HG03439 (cell line): ENCODE results near the gene OPRD1.
"Not testable (repeated sequence)": the region's sequence is repeated elsewhere in the genome, so short reads cannot be mapped to it uniquely, and the experiment has no call there.

Experiments used
- ATAC-seq: cut with Tn5 transposase; IDR thresholded peaks from one replicate; pipeline ENCODE4 v1.9.1; 2021; ENCODE audit warnings: mild to moderate bottlenecking, moderate library complexity; ENCODE audit not compliant: unreplicated experiment

OPRD1 gene

DNA sequence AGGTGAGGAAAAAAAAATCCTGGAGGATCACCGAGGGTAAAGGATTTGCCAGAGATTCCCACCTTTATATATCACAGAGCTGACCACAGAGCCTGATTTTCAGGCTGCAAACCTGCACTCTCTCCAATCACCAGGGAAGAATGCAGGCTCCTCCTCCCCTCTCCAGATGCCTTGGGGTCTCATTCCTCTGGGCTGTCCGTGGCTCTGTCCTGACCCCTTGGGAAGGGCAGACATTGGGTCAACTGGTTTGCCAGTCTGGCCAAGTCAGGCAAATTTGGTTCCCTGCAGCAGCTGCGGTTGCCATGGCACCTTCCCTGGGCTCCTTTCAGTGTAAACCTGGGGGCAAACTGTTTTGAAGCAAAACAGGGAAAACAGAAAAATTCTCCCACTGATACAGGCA lies 11.6 kb upstream of the OPRD1 start:
- ATAC-seq = no peak

GRCh38 chr1:28801461-28801860 lies 10.5 kb upstream of the OPRD1 start:
- ATAC-seq = no peak

DNA sequence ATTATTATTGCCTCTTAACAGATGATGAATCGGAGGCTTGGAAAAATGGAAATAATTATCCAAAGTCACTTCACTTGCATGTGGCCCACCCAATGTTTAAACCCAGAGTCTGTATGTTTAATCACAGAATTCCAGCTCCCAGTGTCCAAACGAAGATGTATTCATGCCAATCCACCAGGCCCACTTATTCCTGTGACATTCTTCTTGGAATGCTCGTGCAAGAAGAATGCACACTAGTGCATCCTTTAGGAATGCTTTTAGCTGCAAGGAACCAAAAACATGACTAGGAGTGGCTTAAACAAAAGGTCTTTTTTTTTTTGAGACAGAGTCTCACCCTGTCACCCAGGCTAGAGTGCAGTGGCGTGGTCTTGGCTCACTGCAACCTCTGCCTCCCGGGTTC lies 8.9 kb upstream of the OPRD1 start:
- no peak for ATAC-seq

DNA sequence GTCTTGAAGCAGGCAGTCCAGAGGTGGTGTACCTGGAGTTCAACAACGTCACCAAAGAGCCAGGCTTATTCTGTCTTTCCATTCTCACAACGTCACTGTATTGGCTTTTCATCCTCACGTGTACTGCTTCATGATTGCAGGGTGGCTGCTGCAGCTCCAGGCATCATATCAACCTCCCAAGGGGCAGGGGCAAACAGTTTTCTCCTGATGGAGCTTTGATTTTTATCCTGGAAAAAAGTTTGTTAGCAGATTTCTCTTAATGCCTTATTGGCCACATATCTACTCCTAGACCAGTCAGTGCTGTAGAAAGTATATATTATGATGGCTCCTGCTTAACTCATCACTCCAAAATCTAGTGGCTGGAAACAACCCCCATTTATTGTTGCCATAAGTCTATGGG lies 8.3 kb upstream of the OPRD1 start:
- no peak for ATAC-seq

- no peak for ATAC-seq
Observed at GRCh38 chr1:28804071-28804470, 7.9 kb upstream of the OPRD1 start.

GRCh38 chr1:28807046-28807445 lies 4.9 kb upstream of the OPRD1 start:
- ATAC-seq = no peak

DNA sequence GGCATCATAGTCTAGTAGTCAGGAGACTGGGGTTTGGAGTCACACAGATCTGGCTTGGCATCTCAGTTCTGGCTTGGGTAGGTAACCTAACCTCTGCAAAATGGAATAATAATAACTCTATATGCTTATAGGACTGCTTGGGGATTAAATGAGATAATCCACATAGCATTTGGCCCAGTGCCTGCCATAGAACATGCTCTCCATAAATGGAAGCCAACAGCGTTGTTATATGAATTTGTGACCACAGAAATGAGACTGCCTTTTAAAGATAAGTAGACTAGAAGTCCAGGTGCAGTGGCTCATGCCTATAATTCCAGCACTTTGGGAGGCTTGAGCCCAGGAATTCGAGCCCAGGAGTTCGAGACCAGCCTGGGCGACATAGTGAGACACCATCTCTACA lies 4.0 kb upstream of the OPRD1 start:
- no peak for ATAC-seq

- no peak for ATAC-seq
Observed at GRCh38 chr1:28811369-28811765, 603 bp upstream of the OPRD1 start.

DNA sequence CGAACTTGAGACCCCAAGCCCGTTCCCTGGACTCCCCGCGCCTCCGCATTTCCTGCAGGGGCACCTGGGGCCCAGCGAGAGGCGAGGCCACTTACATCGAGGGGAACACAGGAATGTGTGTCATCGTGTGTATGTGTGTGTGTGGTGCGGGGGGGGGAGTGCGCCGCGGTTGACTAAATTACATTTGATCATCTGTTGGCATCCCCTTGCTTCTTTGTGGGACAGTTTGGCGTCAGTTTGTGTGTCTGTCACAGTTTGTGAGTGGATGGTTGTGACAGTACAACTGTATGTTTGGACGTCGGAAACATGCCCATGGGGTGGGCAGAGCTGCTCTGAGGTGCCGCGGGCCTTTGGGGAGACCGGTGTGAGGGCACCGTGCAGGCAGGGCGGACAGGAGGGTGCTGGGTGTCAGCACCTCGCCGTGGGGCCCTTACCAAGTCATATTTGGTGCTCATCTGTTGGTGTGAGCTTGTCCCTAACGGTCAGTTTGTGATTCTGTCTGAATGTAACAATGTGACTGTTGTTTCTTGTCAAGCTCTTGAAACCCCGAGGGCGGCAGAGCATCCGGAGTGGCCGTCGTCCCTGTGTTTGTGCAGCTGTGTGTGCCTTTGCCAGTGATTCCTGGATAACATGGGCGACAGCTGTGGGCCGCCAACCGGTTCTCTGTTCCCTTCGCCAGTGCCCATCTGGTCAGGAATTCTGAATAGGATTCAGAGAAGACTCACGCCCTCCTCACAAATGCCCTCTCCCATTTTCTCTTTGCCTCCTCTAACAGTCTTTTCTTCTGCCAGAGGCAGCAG lies 899 bp downstream of the OPRD1 start:
- ATAC-seq = no peak

- no peak for ATAC-seq
Observed at GRCh38 chr1:28813931-28814465, 2.0 kb downstream of the OPRD1 start.

- no peak for ATAC-seq
Observed at GRCh38 chr1:28815533-28816185, 3.7 kb downstream of the OPRD1 start.

GRCh38 chr1:28817133-28817532 lies 5.2 kb downstream of the OPRD1 start:
- ATAC-seq = no peak

DNA sequence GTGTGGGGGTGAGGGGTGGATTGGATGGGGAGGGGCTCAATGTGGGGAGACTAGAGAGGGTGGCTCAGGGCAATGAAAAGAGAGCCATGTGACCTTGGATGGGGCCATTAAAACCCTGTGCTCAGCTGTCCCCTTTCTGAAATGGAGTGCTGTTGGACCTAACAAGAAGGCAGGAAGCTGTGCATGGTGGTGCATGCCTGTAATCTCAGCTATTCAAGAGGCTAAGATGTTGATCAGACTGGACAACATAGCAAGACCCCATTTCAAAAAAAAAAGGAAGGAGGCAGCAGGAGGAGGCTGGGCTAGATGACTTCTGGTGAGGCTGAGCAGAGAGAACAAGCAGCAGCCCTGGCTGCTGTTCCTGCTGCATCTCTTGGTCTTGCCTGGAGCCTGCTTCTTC lies 7.0 kb downstream of the OPRD1 start:
- ATAC-seq = no peak

GRCh38 chr1:28822799-28823198 lies 10.8 kb downstream of the OPRD1 start:
- no peak for ATAC-seq

- not testable (repeated sequence) for ATAC-seq
Observed at GRCh38 chr1:28824061-28824460, 12.1 kb downstream of the OPRD1 start.

- not testable (repeated sequence) for ATAC-seq
Observed at GRCh38 chr1:28828227-28828858, 16.4 kb downstream of the OPRD1 start.

GRCh38 chr1:28830814-28831213 lies 18.8 kb downstream of the OPRD1 start:
- no peak for ATAC-seq

DNA sequence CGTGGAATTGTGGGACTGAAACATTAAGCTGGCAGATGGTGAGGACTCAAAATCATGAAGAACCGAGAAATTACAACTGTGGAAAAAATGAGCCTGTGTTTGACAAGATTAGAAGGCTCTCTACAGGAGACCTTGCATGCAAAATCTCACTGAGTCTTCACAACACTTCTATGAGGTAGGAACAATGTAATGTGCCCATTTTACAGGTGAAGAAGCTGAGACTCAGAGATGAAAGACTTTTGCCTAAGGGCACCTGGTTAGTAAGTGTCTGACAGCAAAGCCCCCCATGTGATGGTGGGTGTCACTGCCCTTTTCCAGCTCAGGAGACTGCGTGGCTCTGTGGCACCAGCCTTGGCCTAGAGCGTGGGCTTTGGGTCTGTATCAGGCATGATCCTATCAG lies 21.0 kb downstream of the OPRD1 start:
- ATAC-seq = no peak

DNA sequence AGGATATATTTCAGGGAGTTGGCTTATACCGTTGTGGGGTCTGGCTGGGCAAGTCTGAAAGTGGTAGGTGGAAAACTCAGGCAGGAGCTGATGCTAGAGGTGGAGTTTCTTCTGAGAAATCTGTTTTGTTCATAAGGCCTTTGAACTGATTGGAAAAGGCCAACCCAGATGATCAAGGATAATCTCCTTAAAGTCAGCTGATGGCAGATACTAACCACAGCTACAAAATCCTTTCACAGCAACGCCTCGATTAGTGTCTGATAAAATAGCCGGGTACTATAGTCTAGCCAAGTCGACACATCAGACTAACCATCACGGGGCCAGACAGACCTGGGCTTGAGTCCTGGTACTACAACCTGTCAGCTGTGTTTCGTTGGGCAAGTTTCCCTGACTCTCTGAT lies 21.4 kb downstream of the OPRD1 start:
- no peak for ATAC-seq

- ATAC-seq = no peak
Observed at GRCh38 chr1:28835237-28835650, 23.3 kb downstream of the OPRD1 start.

- ATAC-seq = no peak
Observed at GRCh38 chr1:28836421-28836956, 24.5 kb downstream of the OPRD1 start.
